NB4 (cell line): ENCODE results near the gene SERPINE2.

Source experiments
- MYC ChIP-seq: IDR thresholded peaks from 2 replicates; pipeline ENCODE4 v1.6.1; 2011; ENCODE audit warnings: low read depth, low read length
- POLR2A ChIP-seq: IDR thresholded peaks from 2 replicates; pipeline ENCODE4 v1.6.1; 2011; ENCODE audit warnings: mild to moderate bottlenecking; ENCODE audit not compliant: insufficient read length; ENCODE audit errors: extremely low read depth
- TF ChIP-seq, protein P1 (sequence below): IDR thresholded peaks from 2 replicates; pipeline ENCODE4 v1.6.1; 2011; ENCODE audit warnings: low read depth, low read length
- TF ChIP-seq, protein P2 (sequence below): IDR thresholded peaks from one replicate; pipeline ENCODE4 v1.5.1; 2012; ENCODE audit warnings: low read depth, low read length

DNA sequence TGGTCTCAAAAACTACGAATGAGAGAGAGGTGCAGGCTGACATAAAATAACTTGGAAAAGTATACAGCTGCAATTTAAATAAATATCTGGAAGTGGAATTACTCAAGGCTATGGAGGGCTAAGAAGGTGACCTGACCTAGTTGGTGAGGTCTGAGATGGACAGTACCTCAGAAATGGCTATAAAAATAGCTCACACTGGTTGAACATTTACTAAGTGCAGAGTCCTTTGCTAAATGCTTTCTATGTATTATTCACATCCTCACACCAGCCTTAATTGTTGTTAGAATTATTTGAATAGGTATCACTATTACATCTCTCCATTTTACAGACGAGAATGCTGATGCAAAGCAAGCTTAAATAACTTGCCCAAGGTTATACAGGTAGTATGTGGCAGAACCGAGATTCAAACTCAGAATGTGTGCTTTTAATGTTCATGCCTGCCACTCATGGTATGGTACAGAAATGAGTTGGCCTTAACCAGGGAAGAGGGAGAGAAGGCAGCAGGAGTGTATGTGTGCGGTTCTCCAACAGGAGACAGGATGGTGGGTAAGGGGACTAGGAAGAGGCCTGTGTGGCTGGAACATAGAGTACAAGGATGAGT lies 44.4 kb downstream of the SERPINE2 start:
- TF ChIP-seq, protein P1, sequence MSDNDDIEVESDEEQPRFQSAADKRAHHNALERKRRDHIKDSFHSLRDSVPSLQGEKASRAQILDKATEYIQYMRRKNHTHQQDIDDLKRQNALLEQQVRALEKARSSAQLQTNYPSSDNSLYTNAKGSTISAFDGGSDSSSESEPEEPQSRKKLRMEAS, result no peak
- no peak for TF ChIP-seq POLR2A
- TF ChIP-seq, protein P2, sequence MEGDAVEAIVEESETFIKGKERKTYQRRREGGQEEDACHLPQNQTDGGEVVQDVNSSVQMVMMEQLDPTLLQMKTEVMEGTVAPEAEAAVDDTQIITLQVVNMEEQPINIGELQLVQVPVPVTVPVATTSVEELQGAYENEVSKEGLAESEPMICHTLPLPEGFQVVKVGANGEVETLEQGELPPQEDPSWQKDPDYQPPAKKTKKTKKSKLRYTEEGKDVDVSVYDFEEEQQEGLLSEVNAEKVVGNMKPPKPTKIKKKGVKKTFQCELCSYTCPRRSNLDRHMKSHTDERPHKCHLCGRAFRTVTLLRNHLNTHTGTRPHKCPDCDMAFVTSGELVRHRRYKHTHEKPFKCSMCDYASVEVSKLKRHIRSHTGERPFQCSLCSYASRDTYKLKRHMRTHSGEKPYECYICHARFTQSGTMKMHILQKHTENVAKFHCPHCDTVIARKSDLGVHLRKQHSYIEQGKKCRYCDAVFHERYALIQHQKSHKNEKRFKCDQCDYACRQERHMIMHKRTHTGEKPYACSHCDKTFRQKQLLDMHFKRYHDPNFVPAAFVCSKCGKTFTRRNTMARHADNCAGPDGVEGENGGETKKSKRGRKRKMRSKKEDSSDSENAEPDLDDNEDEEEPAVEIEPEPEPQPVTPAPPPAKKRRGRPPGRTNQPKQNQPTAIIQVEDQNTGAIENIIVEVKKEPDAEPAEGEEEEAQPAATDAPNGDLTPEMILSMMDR, result no peak
- no peak for TF ChIP-seq MYC
